Stimulated activated CD4-positive, alpha-beta T cell treated with anti-CD3 and anti-CD28 coated beads, Interleukin-4, amount 100 ng/mL, for 4 hours (primary cell): ENCODE measurements around the gene ACP2.

ENCODE experiments used
- DNase-seq, 2 experiments: peaks; one replicate each; pipeline ENCODE4 v3.0.0-alpha.2; 2020

The ACP2 gene

GRCh38 chr11:47268448-47269001 lies 19.9 kb upstream of the ACP2 start:
- no peak for DNase-seq

- DNase-seq = no peak
Observed at GRCh38 chr11:47267876-47268275, 19.3 kb upstream of the ACP2 start.

- DNase-seq = no peak
Observed at GRCh38 chr11:47264521-47264920, 15.9 kb upstream of the ACP2 start.

GRCh38 chr11:47264119-47264518 lies 15.5 kb upstream of the ACP2 start:
- DNase-seq = no peak

GRCh38 chr11:47261291-47261800 lies 12.7 kb upstream of the ACP2 start:
- DNase-seq = no peak

GRCh38 chr11:47260366-47260765 lies 11.8 kb upstream of the ACP2 start:
- no peak for DNase-seq

- peak; percentile 35 to 40 for DNase-seq
Observed at GRCh38 chr11:47259232-47259977, 10.8 kb upstream of the ACP2 start.

- DNase-seq = no peak
Observed at GRCh38 chr11:47258317-47258902, 9.8 kb upstream of the ACP2 start.

- DNase-seq = no peak
Observed at GRCh38 chr11:47257517-47258316, 9.1 kb upstream of the ACP2 start, which contains the start of gene NR1H3. Gene NR1H3, plus strand, starts transcription at chr11:47257996. Its CDS starts 1,221 bp downstream, at chr11:47259217.

GRCh38 chr11:47257177-47257516 lies 8.5 kb upstream of the ACP2 start:
- no peak for DNase-seq

- DNase-seq = no peak
Observed at GRCh38 chr11:47256374-47256773, 7.8 kb upstream of the ACP2 start.

- no peak for DNase-seq
Observed at GRCh38 chr11:47254386-47254785, 5.8 kb upstream of the ACP2 start.

GRCh38 chr11:47253660-47254059 lies 5.0 kb upstream of the ACP2 start:
- no peak for DNase-seq

- no peak for DNase-seq
Observed at GRCh38 chr11:47251751-47252150, 3.1 kb upstream of the ACP2 start.

GRCh38 chr11:47249378-47249715 lies 733 bp upstream of the ACP2 start:
- DNase-seq = no peak

- no peak for DNase-seq
Observed at GRCh38 chr11:47248304-47248663, 330 bp downstream of the ACP2 start.

GRCh38 chr11:47247502-47247901 lies 1.1 kb downstream of the ACP2 start:
- DNase-seq = no peak

GRCh38 chr11:47245611-47246357 lies 2.8 kb downstream of the ACP2 start:
- no peak for DNase-seq

GRCh38 chr11:47244448-47245350 lies 3.9 kb downstream of the ACP2 start:
- no peak for DNase-seq

GRCh38 chr11:47243454-47243853 lies 5.2 kb downstream of the ACP2 start:
- no peak for DNase-seq

- no peak for DNase-seq
Observed at GRCh38 chr11:47242596-47243192, 5.9 kb downstream of the ACP2 start.
